GM12874 (cell line): ENCODE results near the gene RRP1B.

Experiments
- CTCF ChIP-seq: IDR thresholded peaks from 2 replicates; pipeline ENCODE4 v1.5.1; 2011; ENCODE audit warnings: low read depth, mild to moderate bottlenecking, control low read depth, low read length, moderate library complexity; ENCODE audit not compliant: insufficient read depth

The RRP1B gene

GRCh38 chr21:43659136-43660000 is at the start of gene RRP1B, which contains the start of gene HSF2BP:
Gene RRP1B, plus strand, starts transcription at chr21:43659560. Its CDS starts 105 bp downstream, at chr21:43659665.
Gene HSF2BP, minus strand, starts transcription at chr21:43659488. Its CDS starts 1,392 bp downstream, at chr21:43658096.
- no peak for TF ChIP-seq CTCF

GRCh38 chr21:43611598-43612369 is 47.6 kb upstream of the RRP1B start:
- peak; percentile 78 for TF ChIP-seq CTCF

GRCh38 chr21:43613755-43614638 is 45.4 kb upstream of the RRP1B start:
- TF ChIP-seq CTCF, result no peak

GRCh38 chr21:43614839-43615238 is 44.5 kb upstream of the RRP1B start:
- TF ChIP-seq CTCF, result no peak

GRCh38 chr21:43618940-43619339 is 40.4 kb upstream of the RRP1B start:
- TF ChIP-seq CTCF, result no peak

GRCh38 chr21:43619344-43619743 is 40.0 kb upstream of the RRP1B start:
- TF ChIP-seq CTCF, result no peak
